ENCODE data around the gene ANKH. TPM values are rescaled to one million over a fixed set of nuclear protein-coding genes. Genes with fewer than 3 reads are reported as not detected.
A peak's percentile ranks its signal among the peaks of the same experiment; 100 is the strongest.
"Not testable (repeated sequence)": the region's sequence is repeated elsewhere in the genome, so short reads cannot be mapped to it uniquely, and the experiment has no call there.

The ANKH gene
- total RNA-seq, 4 donors from 2014 or later, result 33.4 to 49.4 (median 38.0) TPM

DNA sequence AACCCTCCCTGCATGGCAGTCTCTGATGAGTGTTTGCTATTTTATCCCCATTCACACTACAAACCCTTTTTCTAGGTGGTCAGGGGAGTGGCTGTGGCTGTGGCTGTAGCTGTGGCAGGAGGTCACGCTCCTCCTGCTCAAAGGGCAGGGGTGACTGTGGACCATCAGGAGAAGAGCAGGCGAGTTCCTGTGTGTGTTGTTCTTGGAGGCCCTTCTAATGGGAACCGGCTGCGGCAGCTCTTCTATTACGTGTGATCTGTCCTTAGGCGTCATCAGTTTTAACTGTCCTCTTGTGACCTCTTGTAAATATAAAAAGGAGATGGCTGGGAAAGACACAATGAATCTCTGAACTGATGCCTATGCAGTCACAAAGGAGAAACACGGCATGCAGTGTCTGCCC is 65.1 kb downstream of the ANKH start:
- no peak overlapping the region for H3K27ac ChIP-seq (replicated peaks in 1 of 4)
- TF ChIP-seq, protein P1, sequence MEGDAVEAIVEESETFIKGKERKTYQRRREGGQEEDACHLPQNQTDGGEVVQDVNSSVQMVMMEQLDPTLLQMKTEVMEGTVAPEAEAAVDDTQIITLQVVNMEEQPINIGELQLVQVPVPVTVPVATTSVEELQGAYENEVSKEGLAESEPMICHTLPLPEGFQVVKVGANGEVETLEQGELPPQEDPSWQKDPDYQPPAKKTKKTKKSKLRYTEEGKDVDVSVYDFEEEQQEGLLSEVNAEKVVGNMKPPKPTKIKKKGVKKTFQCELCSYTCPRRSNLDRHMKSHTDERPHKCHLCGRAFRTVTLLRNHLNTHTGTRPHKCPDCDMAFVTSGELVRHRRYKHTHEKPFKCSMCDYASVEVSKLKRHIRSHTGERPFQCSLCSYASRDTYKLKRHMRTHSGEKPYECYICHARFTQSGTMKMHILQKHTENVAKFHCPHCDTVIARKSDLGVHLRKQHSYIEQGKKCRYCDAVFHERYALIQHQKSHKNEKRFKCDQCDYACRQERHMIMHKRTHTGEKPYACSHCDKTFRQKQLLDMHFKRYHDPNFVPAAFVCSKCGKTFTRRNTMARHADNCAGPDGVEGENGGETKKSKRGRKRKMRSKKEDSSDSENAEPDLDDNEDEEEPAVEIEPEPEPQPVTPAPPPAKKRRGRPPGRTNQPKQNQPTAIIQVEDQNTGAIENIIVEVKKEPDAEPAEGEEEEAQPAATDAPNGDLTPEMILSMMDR (IDR thresholded peaks at IDR 0.05), result no peak
- TF ChIP-seq POLR2A (IDR thresholded peaks at IDR 0.05; ENCODE audit: low read depth) (no peak), EP300 (IDR thresholded peaks at IDR 0.05) (no peak), POLR2AphosphoS5 (IDR thresholded peaks at IDR 0.05) (peak; percentile 19 to 55)
- 51% methylated on average over 7 of the region's 7 CpGs for WGBS
- intact Hi-C loops (cut with DNase I), result no loop called here
- H3K4me1 ChIP-seq, result peaks cover 13 to 48% (median 18%) of the 10 kb centered on the region in 4 donors
- no peak overlapping the region for H3K4me3 ChIP-seq
- DNase-seq (ENCODE audit: extremely low spot score), result no peak
- H3K9me3 ChIP-seq, result no peaks in the 10 kb centered on the region
- H3K36me3 ChIP-seq, result no peaks in the 10 kb centered on the region
- no peaks in the 10 kb centered on the region for H3K27me3 ChIP-seq

DNA sequence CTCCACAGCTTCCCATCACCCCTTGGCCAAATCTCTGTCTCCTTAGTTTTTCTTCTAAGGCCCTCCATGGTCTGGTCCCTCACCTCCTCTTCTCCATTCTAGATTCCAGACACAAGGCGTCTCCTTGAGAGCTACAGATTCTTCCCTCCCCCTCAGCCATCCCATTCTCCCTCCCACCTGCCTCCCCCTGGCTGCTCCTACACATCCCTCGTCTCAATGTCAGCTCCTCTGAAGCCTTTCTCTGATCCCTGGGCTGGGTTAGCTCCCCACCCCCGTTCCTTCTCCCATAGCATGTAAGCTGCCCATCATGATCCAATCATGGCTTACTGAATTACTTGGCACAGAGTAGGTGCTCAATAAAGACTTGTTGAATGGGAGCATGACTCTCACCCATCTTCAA is 69.0 kb downstream of the ANKH start:
- H3K36me3 ChIP-seq, result no peaks in the 10 kb centered on the region
- H3K9me3 ChIP-seq, result no peaks in the 10 kb centered on the region
- 77% methylated on average over 3 of the region's 3 CpGs for WGBS
- no peak for DNase-seq (ENCODE audit: extremely low spot score)
- no peaks in the 10 kb centered on the region for H3K27me3 ChIP-seq
- intact Hi-C loops (cut with DNase I), result no loop called here
- H3K27ac ChIP-seq (replicated peaks in 1 of 4), result no peak overlapping the region
- no peak for TF ChIP-seq POLR2A (IDR thresholded peaks at IDR 0.05; ENCODE audit: low read depth)
- TF ChIP-seq EP300 (IDR thresholded peaks at IDR 0.05), result no peak
- no peak for TF ChIP-seq POLR2AphosphoS5 (IDR thresholded peaks at IDR 0.05)
- TF ChIP-seq, protein P1 (IDR thresholded peaks at IDR 0.05), result no peak
- no peak overlapping the region for H3K4me3 ChIP-seq
- peaks cover 0 to 23% (median 5%) of the 10 kb centered on the region in 4 donors for H3K4me1 ChIP-seq

DNA sequence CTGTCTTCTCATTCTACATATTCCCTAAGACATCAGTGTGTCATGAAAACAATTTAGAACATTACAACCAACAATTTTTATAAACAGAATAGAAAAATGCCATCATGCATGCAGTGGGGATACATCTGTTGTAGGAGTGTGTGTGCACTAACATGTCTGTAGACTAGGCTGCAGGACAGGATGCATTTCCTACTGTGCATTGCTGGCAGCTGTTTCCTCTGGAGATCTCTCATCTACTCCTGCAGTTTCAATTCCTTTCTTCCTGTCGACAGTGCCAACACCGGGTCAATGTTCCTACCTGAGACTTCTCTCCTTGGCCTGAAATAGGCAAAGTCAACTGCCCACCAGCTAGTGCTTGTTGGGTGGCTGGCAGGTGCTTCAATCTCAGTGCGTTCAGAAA is 69.8 kb downstream of the ANKH start:
- Histone ChIP-seq H3K9me3 (no peaks in the 10 kb centered on the region), H3K4me3 (no peak overlapping the region), H3K27me3 (no peaks in the 10 kb centered on the region), H3K27ac (replicated peaks in 1 of 4) (no peak overlapping the region), H3K36me3 (no peaks in the 10 kb centered on the region), H3K4me1 (peaks cover 0 to 16% (median 4%) of the 10 kb centered on the region in 4 donors)
- DNase-seq (ENCODE audit: extremely low spot score), result no peak
- intact Hi-C loops (cut with DNase I), result no loop called here
- TF ChIP-seq, protein P1 (IDR thresholded peaks at IDR 0.05), result no peak
- TF ChIP-seq POLR2A (IDR thresholded peaks at IDR 0.05; ENCODE audit: low read depth), result no peak
- TF ChIP-seq POLR2AphosphoS5 (IDR thresholded peaks at IDR 0.05), result no peak
- no peak for TF ChIP-seq EP300 (IDR thresholded peaks at IDR 0.05)
- 78% methylated on average over 3 of the region's 3 CpGs for WGBS

DNA sequence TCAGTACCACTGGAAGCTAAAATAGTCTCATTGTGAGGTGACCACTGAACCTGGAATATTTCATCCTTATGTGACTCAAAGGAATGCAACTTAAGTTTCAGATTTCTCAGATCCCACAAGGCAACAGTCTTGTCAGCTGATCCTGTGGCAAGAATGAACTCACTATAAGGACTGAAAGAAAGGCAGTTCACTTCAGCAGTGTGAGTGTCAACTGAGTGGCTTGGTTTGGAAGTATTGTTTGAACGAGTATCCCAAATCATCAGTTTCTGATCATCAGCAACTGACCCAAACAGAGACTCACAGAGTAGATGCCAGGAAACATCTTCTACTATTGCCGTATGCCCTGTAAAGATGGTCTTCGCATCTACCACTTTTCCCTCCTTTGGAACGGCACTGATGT is 74.2 kb downstream of the ANKH start:
- DNase-seq (ENCODE audit: extremely low spot score); H3K36me3 ChIP-seq; H3K4me3 ChIP-seq; H3K27me3 ChIP-seq; H3K27ac ChIP-seq (replicated peaks in 1 of 4); H3K4me1 ChIP-seq; intact Hi-C loops (cut with DNase I); H3K9me3 ChIP-seq: not testable (repeated sequence)
- 99% methylated on average over 4 of the region's 4 CpGs for WGBS

DNA sequence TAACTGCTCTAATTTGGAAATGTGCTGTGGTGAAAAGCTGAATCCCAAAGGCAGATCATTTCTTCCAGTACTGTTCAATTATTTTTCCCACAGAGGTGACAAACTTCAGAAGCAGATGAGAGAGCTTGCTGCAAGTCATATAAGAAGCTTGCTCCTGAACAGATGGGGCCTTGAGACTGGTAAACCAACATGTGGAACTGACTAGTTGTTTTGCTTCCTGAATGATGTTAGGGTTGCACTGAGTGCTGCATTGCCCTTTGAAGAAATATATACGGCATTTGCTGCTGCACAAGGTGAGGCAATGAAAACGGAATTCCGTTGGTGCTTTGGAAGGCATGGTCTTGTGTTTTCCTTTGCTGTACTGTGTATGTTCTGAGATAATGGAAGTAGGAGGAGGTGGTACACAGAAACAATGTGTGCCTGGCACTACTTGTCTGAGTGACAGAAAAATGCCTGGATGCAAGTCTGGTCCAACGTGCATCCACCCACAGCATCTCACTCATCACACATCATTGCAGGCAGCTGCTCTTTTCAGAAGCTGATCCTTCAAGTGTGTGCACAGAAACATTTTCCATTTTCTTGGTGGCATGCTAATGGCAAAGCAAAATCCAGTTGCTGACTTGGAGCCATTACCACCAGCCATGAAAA is 76.9 kb downstream of the ANKH start:
- 64% methylated on average over 4 of the region's 4 CpGs for WGBS
- no peaks in the 10 kb centered on the region for H3K27me3 ChIP-seq
- DNase-seq (ENCODE audit: extremely low spot score), result no peak
- no peak for TF ChIP-seq EP300 (IDR thresholded peaks at IDR 0.05)
- TF ChIP-seq, protein P1 (IDR thresholded peaks at IDR 0.05), result no peak
- TF ChIP-seq POLR2A (IDR thresholded peaks at IDR 0.05; ENCODE audit: low read depth), result no peak
- TF ChIP-seq POLR2AphosphoS5 (IDR thresholded peaks at IDR 0.05), result no peak
- intact Hi-C loops (cut with DNase I), result no loop called here
- H3K27ac ChIP-seq (replicated peaks in 1 of 4), result no peak overlapping the region
- H3K4me1 ChIP-seq, result no peaks in the 10 kb centered on the region
- H3K36me3 ChIP-seq, result no peaks in the 10 kb centered on the region
- no peak overlapping the region for H3K4me3 ChIP-seq
- no peaks in the 10 kb centered on the region for H3K9me3 ChIP-seq
